Prostate gland (tissue), 2 donors: Measurements from ENCODE around the gene SRGAP2B.
"Not testable (repeated sequence)": the region's sequence is repeated elsewhere in the genome, so short reads cannot be mapped to it uniquely, and the experiment has no call there.

Experiments used
- CTCF ChIP-seq, 4 experiments: fragments of 200-600 bp in 2 of 4; fragments of 450-650 bp in 2 of 4; sonication (generic) in 2 of 4; IDR thresholded peaks; 1 replicate in 3 of 4; 2 replicates in 1 of 4; pipeline ENCODE4 v1.5.1; 2016 to 2019; ENCODE audit warnings: antibody characterized with exemption in 4 of 4, mild to moderate bottlenecking in 2 of 4, moderate library complexity in 2 of 4
- POLR2A ChIP-seq: fragments of 450-650 bp; IDR thresholded peaks from one replicate; pipeline ENCODE4 v1.6.1; 2016; ENCODE audit warnings: antibody characterized with exemption, mild to moderate bottlenecking

DNA sequence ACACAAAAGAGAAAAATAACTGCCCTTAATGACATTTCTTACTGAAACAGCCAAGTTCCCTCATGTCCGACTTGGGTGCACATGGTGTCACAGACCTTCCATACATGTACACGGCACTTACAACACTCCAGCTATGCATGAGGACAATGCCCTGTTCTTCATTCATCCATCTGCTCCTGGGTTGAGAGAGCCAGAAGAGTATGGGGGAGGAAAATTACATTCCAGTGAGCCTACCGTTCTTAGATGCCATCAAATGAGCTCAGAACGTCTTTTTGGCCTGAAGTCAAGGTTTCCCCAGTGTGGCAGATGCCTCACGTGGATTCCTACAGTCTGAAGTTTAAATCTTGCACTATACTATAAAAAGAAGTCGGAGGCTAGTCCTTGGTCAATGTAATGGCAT, 194.3 kb downstream of the SRGAP2B start:
- not testable (repeated sequence) for TF ChIP-seq CTCF (IDR thresholded peaks at IDR 0.05); POLR2A
